GM12891 (cell line): ENCODE data around the gene PPP1R3G.

Source experiments
- PAX5 ChIP-seq: IDR thresholded peaks from 2 replicates; pipeline ENCODE4 v1.6.1; 2011; ENCODE audit warnings: low read length, moderate library complexity, mild to moderate bottlenecking; ENCODE audit not compliant: insufficient read depth, severe bottlenecking
- POLR2A ChIP-seq: IDR thresholded peaks from 2 replicates; pipeline ENCODE4 v1.6.1; 2011; ENCODE audit warnings: low read depth, low read length, control low read depth
- POLR2AphosphoS5 ChIP-seq: IDR thresholded peaks from 2 replicates; pipeline ENCODE4 v1.6.1; 2011; ENCODE audit warnings: low read depth, low read length, control low read depth
- POU2F2 ChIP-seq: IDR thresholded peaks from 2 replicates; pipeline ENCODE4 v1.6.1; 2011; ENCODE audit warnings: low read depth, mild to moderate bottlenecking, control low read depth, low read length, moderate library complexity
- SPI1 ChIP-seq: IDR thresholded peaks from 2 replicates; pipeline ENCODE4 v1.6.1; 2011; ENCODE audit warnings: low read depth, low read length, control low read depth
- TAF1 ChIP-seq: IDR thresholded peaks from 2 replicates; pipeline ENCODE4 v1.6.1; 2011; ENCODE audit warnings: low read depth, low read length, control low read depth

DNA sequence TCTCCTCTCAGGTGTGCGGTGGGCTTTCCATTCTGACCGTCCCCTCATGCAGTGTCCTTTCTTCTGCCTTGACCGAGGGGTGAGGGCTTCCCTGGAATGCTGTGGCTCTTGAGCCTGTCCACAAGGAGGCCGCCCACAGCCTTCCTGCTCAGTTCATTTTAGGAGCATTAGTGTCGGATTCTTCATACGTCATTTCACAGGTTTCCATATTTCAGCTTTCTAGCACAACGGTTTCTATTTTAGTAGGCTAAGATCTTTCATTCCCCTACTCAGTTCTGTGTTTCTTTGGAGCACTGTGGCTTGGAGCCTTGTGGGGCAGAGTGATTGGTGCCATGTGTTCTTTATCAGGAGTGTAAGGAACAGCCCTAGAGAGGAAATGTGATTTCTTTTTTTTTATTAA lies 5.5 kb downstream of the PPP1R3G start:
- TF ChIP-seq POLR2A (no peak), TAF1 (no peak), POLR2AphosphoS5 (no peak), SPI1 (no peak), POU2F2 (no peak), PAX5 (no peak)
